ENCODE data around the gene SUV39H1. TPM values are rescaled to one million over a fixed set of nuclear protein-coding genes. Genes with fewer than 3 reads are reported as not detected.

The SUV39H1 gene
- total and polyA plus RNA-seq, 3 experiments from 2014 or later, result 17.2 to 33.2 (median 32.1) TPM

- Histone ChIP-seq H3K4me1 (ENCODE audit: insufficient read depth, low read length) (peaks cover 68% of the 10 kb centered on the region), H3K27ac (ENCODE audit: low read depth, low read length) (peak overlapping the region; percentile 68), H3K4me3 (ENCODE audit: low read length) (peak overlapping the region; percentile 23), H3K27me3 (ENCODE audit: insufficient read depth, low read length, poor library complexity, severe bottlenecking) (no peaks in the 10 kb centered on the region), H3K9me3 (ENCODE audit: low read length) (no peaks in the 10 kb centered on the region), H3K36me3 (ENCODE audit: insufficient read depth, low read length) (no peaks in the 10 kb centered on the region)
- ChIA-PET POLR2A (interaction anchor here (1.2 kb wide), 1 partner anchor 17 kb away, joined by 7 read pairs; no protein-coding TSS in a partner anchor), CTCF (no interaction called here)
- H3K27ac Mint-ChIP-seq, result no peak overlapping the region
- H3K4me3 Mint-ChIP-seq, result peak overlapping the region in 1 of 7 donors; percentile 23
- no peaks in the 10 kb centered on the region for H3K36me3 Mint-ChIP-seq
- no peak for DNase-seq
- H3K9me3 Mint-ChIP-seq, result no peaks in the 10 kb centered on the region
- peaks cover 0 to 4% of the 10 kb centered on the region in 2 donors for H3K27me3 Mint-ChIP-seq
- H3K4me1 Mint-ChIP-seq, result peaks cover 35 to 47% (median 36%) of the 10 kb centered on the region in 3 donors
Observed at GRCh38 chrX:48719958-48720357, 23.4 kb downstream of the SUV39H1 start.

- peaks cover 32 to 47% (median 34%) of the 10 kb centered on the region in 3 donors for H3K4me1 Mint-ChIP-seq
- no peak overlapping the region for H3K27ac Mint-ChIP-seq
- no peak overlapping the region for H3K4me3 Mint-ChIP-seq
- Histone ChIP-seq H3K36me3 (ENCODE audit: insufficient read depth, low read length) (no peaks in the 10 kb centered on the region), H3K27ac (ENCODE audit: low read depth, low read length) (peak overlapping the region; percentile 68), H3K4me3 (ENCODE audit: low read length) (peak overlapping the region; percentile 23), H3K9me3 (ENCODE audit: low read length) (no peaks in the 10 kb centered on the region), H3K4me1 (ENCODE audit: insufficient read depth, low read length) (peaks cover 66% of the 10 kb centered on the region), H3K27me3 (ENCODE audit: insufficient read depth, low read length, poor library complexity, severe bottlenecking) (no peaks in the 10 kb centered on the region)
- ChIA-PET POLR2A (interaction anchor here (1.0 to 1.2 kb wide), 2 partner anchors 17 to 44 kb away, joined by 3 to 7 read pairs; no protein-coding TSS in a partner anchor), CTCF (interaction anchor here (0.6 kb wide), 1 partner anchor 20 kb away, joined by 3 read pairs; no protein-coding TSS in a partner anchor)
- no peaks in the 10 kb centered on the region for H3K36me3 Mint-ChIP-seq
- no peaks in the 10 kb centered on the region for H3K9me3 Mint-ChIP-seq
- H3K27me3 Mint-ChIP-seq, result peaks cover 0 to 4% of the 10 kb centered on the region in 2 donors
- DNase-seq, result peak in 2 of 5 donors; percentile 39 to 61
Observed at GRCh38 chrX:48720577-48721250, 24.2 kb downstream of the SUV39H1 start.

GRCh38 chrX:48721916-48722315 is 25.4 kb downstream of the SUV39H1 start:
- peaks cover 66% of the 10 kb centered on the region for H3K4me1 ChIP-seq (ENCODE audit: insufficient read depth, low read length)
- Mint-ChIP-seq H3K9me3 (peaks cover 0 to 2% (median 0%) of the 10 kb centered on the region in 5 donors), H3K4me1 (peaks cover 32 to 48% (median 36%) of the 10 kb centered on the region in 3 donors), H3K4me3 (no peak overlapping the region), H3K36me3 (no peaks in the 10 kb centered on the region), H3K27ac (no peak overlapping the region), H3K27me3 (peaks cover 0 to 4% of the 10 kb centered on the region in 2 donors)
- ChIA-PET POLR2A (no interaction called here), CTCF (no interaction called here)
- H3K27ac ChIP-seq (ENCODE audit: low read depth, low read length), result no peak overlapping the region
- H3K9me3 ChIP-seq (ENCODE audit: low read length), result no peaks in the 10 kb centered on the region
- no peaks in the 10 kb centered on the region for H3K36me3 ChIP-seq (ENCODE audit: insufficient read depth, low read length)
- no peak for DNase-seq
- H3K4me3 ChIP-seq (ENCODE audit: low read length), result no peak overlapping the region
- H3K27me3 ChIP-seq (ENCODE audit: insufficient read depth, low read length, poor library complexity, severe bottlenecking), result no peaks in the 10 kb centered on the region

GRCh38 chrX:48726596-48726995 is 30.1 kb downstream of the SUV39H1 start:
- DNase-seq, result peak in 1 of 5 donors; percentile 34
- CTCF ChIA-PET, result no interaction called here
- POLR2A ChIA-PET, result no interaction called here
- peak overlapping the region in 5 of 8 donors; percentile 34 to 87 (median 69) for H3K27ac Mint-ChIP-seq
- no peaks in the 10 kb centered on the region for H3K36me3 Mint-ChIP-seq
- Histone ChIP-seq H3K4me3 (ENCODE audit: low read length) (no peak overlapping the region), H3K9me3 (ENCODE audit: low read length) (no peaks in the 10 kb centered on the region), H3K4me1 (ENCODE audit: insufficient read depth, low read length) (peaks cover 24% of the 10 kb centered on the region), H3K27ac (ENCODE audit: low read depth, low read length) (no peak overlapping the region), H3K27me3 (ENCODE audit: insufficient read depth, low read length, poor library complexity, severe bottlenecking) (no peaks in the 10 kb centered on the region), H3K36me3 (ENCODE audit: insufficient read depth, low read length) (no peaks in the 10 kb centered on the region)
- H3K9me3 Mint-ChIP-seq, result peaks cover 0 to 8% (median 4%) of the 10 kb centered on the region in 5 donors
- peak overlapping the region in 1 of 7 donors; percentile 6 for H3K4me3 Mint-ChIP-seq
- H3K27me3 Mint-ChIP-seq, result no peaks in the 10 kb centered on the region
- peaks cover 35 to 51% (median 42%) of the 10 kb centered on the region in 3 donors for H3K4me1 Mint-ChIP-seq

- H3K9me3 ChIP-seq (ENCODE audit: low read length), result no peaks in the 10 kb centered on the region
- no peak for DNase-seq
- Mint-ChIP-seq H3K27ac (peak overlapping the region in 7 of 8 donors; percentile 11 to 81 (median 37)), H3K36me3 (no peaks in the 10 kb centered on the region), H3K9me3 (peaks cover 0 to 8% (median 4%) of the 10 kb centered on the region in 5 donors), H3K4me1 (peaks cover 38 to 49% (median 42%) of the 10 kb centered on the region in 3 donors), H3K27me3 (no peaks in the 10 kb centered on the region), H3K4me3 (peak overlapping the region in 1 of 7 donors; percentile 4)
- no peak overlapping the region for H3K4me3 ChIP-seq (ENCODE audit: low read length)
- no peaks in the 10 kb centered on the region for H3K27me3 ChIP-seq (ENCODE audit: insufficient read depth, low read length, poor library complexity, severe bottlenecking)
- no peaks in the 10 kb centered on the region for H3K36me3 ChIP-seq (ENCODE audit: insufficient read depth, low read length)
- ChIA-PET CTCF (no interaction called here), POLR2A (no interaction called here)
- H3K4me1 ChIP-seq (ENCODE audit: insufficient read depth, low read length), result peaks cover 17% of the 10 kb centered on the region
- H3K27ac ChIP-seq (ENCODE audit: low read depth, low read length), result no peak overlapping the region
Observed at GRCh38 chrX:48728653-48729052, 32.1 kb downstream of the SUV39H1 start.

GRCh38 chrX:48736303-48736702 is 39.8 kb downstream of the SUV39H1 start:
- H3K4me1 ChIP-seq (ENCODE audit: insufficient read depth, low read length), result peaks cover 17% of the 10 kb centered on the region
- Mint-ChIP-seq H3K4me3 (peak overlapping the region in 6 of 7 donors; percentile 1 to 90 (median 22)), H3K9me3 (peaks cover 0 to 2% (median 0%) of the 10 kb centered on the region in 5 donors), H3K27ac (peak overlapping the region in 7 of 8 donors; percentile 10 to 97 (median 84)), H3K4me1 (peaks cover 18 to 23% (median 19%) of the 10 kb centered on the region in 3 donors), H3K36me3 (peaks cover 0 to 3% (median 0%) of the 10 kb centered on the region in 3 donors), H3K27me3 (peaks cover 0 to 2% of the 10 kb centered on the region in 2 donors)
- ChIA-PET POLR2A (interaction anchor here (0.9 to 2.0 kb wide), 4 partner anchors 23 to 344 kb away, joined by 3 to 22 read pairs (median 6); partner anchors contain the start of genes OTUD5 and WDR45), CTCF (interaction anchor here (0.8 to 1.2 kb wide), 3 partner anchors 18 to 105 kb away, joined by 3 to 4 read pairs (median 3); no protein-coding TSS in a partner anchor)
- H3K4me3 ChIP-seq (ENCODE audit: low read length), result peak overlapping the region; percentile 8
- H3K36me3 ChIP-seq (ENCODE audit: insufficient read depth, low read length), result no peaks in the 10 kb centered on the region
- DNase-seq, result peak in 1 of 5 donors; percentile 26
- no peaks in the 10 kb centered on the region for H3K27me3 ChIP-seq (ENCODE audit: insufficient read depth, low read length, poor library complexity, severe bottlenecking)
- no peak overlapping the region for H3K27ac ChIP-seq (ENCODE audit: low read depth, low read length)
- no peaks in the 10 kb centered on the region for H3K9me3 ChIP-seq (ENCODE audit: low read length)

- peaks cover 0 to 3% (median 0%) of the 10 kb centered on the region in 3 donors for H3K36me3 Mint-ChIP-seq
- H3K4me1 Mint-ChIP-seq, result peaks cover 18 to 23% (median 19%) of the 10 kb centered on the region in 3 donors
- POLR2A ChIA-PET, result interaction anchor here (0.6 to 2.0 kb wide), 11 partner anchors 16 to 1920 kb away, joined by 3 to 22 read pairs (median 5); partner anchors contain the start of genes HDAC6, OTUD5, WAS and WDR45
- H3K27me3 Mint-ChIP-seq, result peaks cover 0 to 5% of the 10 kb centered on the region in 2 donors
- Histone ChIP-seq H3K9me3 (ENCODE audit: low read length) (no peaks in the 10 kb centered on the region), H3K4me1 (ENCODE audit: insufficient read depth, low read length) (peaks cover 17% of the 10 kb centered on the region), H3K27me3 (ENCODE audit: insufficient read depth, low read length, poor library complexity, severe bottlenecking) (no peaks in the 10 kb centered on the region), H3K27ac (ENCODE audit: low read depth, low read length) (no peak overlapping the region), H3K36me3 (ENCODE audit: insufficient read depth, low read length) (no peaks in the 10 kb centered on the region), H3K4me3 (ENCODE audit: low read length) (peak overlapping the region; percentile 8)
- no peak for DNase-seq
- CTCF ChIA-PET, result interaction anchor here (0.8 to 1.3 kb wide), 4 partner anchors 24 to 105 kb away, joined by 3 to 5 read pairs (median 4); partner anchors contain the start of gene HDAC6
- H3K4me3 Mint-ChIP-seq, result peak overlapping the region; percentile 90 to 96 (median 93)
- H3K27ac Mint-ChIP-seq, result peak overlapping the region; percentile 94 to 99 (median 96)
- peaks cover 0 to 2% (median 0%) of the 10 kb centered on the region in 5 donors for H3K9me3 Mint-ChIP-seq
Observed at GRCh38 chrX:48736878-48737212, 40.3 kb downstream of the SUV39H1 start.
